Measurements from ENCODE around the gene ACVR1. TPM values are rescaled to one million over a fixed set of nuclear protein-coding genes. Genes with fewer than 3 reads are reported as not detected.
"Not testable (repeated sequence)": the region's sequence is repeated elsewhere in the genome, so short reads cannot be mapped to it uniquely, and the experiment has no call there.

ACVR1 gene
- total RNA-seq, 2 experiments from 2014 or later: 26.0 to 29.6 TPM

- Mint-ChIP-seq H3K4me3 (no peak overlapping the region), H3K27ac (no peak overlapping the region), H3K9me3 (peaks cover 14% of the 10 kb centered on the region), H3K4me1 (peaks cover 10% of the 10 kb centered on the region), H3K36me3 (ENCODE audit: low read depth) (peaks cover 88% of the 10 kb centered on the region), H3K27me3 (no peaks in the 10 kb centered on the region)
- CTCF ChIA-PET: no interaction called here
- no peak for DNase-seq
- POLR2A ChIA-PET: no interaction called here
Observed at GRCh38 chr2:157732596-157732995, 143.5 kb downstream of the ACVR1 start.

- Mint-ChIP-seq H3K4me1 (no peaks in the 10 kb centered on the region), H3K36me3 (ENCODE audit: low read depth) (peaks cover 77% of the 10 kb centered on the region), H3K27me3 (no peaks in the 10 kb centered on the region), H3K9me3 (peaks cover 30% of the 10 kb centered on the region), H3K4me3 (no peak overlapping the region), H3K27ac (no peak overlapping the region)
- ChIA-PET POLR2A (no interaction called here), CTCF (no interaction called here)
- DNase-seq: no peak
Observed at GRCh38 chr2:157727693-157728092, 148.4 kb downstream of the ACVR1 start.

GRCh38 chr2:157726946-157727345 lies 149.2 kb downstream of the ACVR1 start:
- CTCF ChIA-PET: no interaction called here
- Mint-ChIP-seq H3K36me3 (ENCODE audit: low read depth) (peaks cover 77% of the 10 kb centered on the region), H3K27ac (no peak overlapping the region), H3K27me3 (no peaks in the 10 kb centered on the region), H3K4me3 (no peak overlapping the region), H3K4me1 (no peaks in the 10 kb centered on the region), H3K9me3 (peaks cover 33% of the 10 kb centered on the region)
- POLR2A ChIA-PET: no interaction called here
- no peak for DNase-seq

GRCh38 chr2:157725846-157726245 lies 150.3 kb downstream of the ACVR1 start:
- ChIA-PET POLR2A (interaction anchor here (0.6 kb wide), 1 partner anchor 13 kb away, joined by 7 read pairs; no protein-coding TSS in a partner anchor), CTCF (interaction anchor here (0.6 kb wide), 1 partner anchor 249 kb away, joined by 3 read pairs; no protein-coding TSS in a partner anchor)
- H3K9me3 Mint-ChIP-seq: peaks cover 33% of the 10 kb centered on the region
- no peak for DNase-seq
- H3K4me1 Mint-ChIP-seq: no peaks in the 10 kb centered on the region
- no peak overlapping the region for H3K27ac Mint-ChIP-seq
- H3K4me3 Mint-ChIP-seq: no peak overlapping the region
- H3K27me3 Mint-ChIP-seq: no peaks in the 10 kb centered on the region
- H3K36me3 Mint-ChIP-seq (ENCODE audit: low read depth): peaks cover 69% of the 10 kb centered on the region

GRCh38 chr2:157722580-157723234 lies 153.4 kb downstream of the ACVR1 start:
- CTCF ChIA-PET: no interaction called here

GRCh38 chr2:157720504-157720903 lies 155.6 kb downstream of the ACVR1 start:
- ChIA-PET CTCF (no interaction called here), POLR2A (no interaction called here)
- Mint-ChIP-seq H3K9me3 (peaks cover 22% of the 10 kb centered on the region), H3K4me3 (no peak overlapping the region), H3K27ac (no peak overlapping the region), H3K27me3 (no peaks in the 10 kb centered on the region), H3K36me3 (ENCODE audit: low read depth) (peaks cover 49% of the 10 kb centered on the region), H3K4me1 (no peaks in the 10 kb centered on the region)
- no peak for DNase-seq

More at GRCh38 chr2:157722580-157723234, 153.4 kb downstream of the ACVR1 start:
- H3K36me3 Mint-ChIP-seq (ENCODE audit: low read depth): peaks cover 55% of the 10 kb centered on the region
- H3K4me1 Mint-ChIP-seq: no peaks in the 10 kb centered on the region
- peaks cover 27% of the 10 kb centered on the region for H3K9me3 Mint-ChIP-seq
- H3K27me3 Mint-ChIP-seq: no peaks in the 10 kb centered on the region
- POLR2A ChIA-PET: no interaction called here
- no peak overlapping the region for H3K27ac Mint-ChIP-seq
- no peak for DNase-seq
- H3K4me3 Mint-ChIP-seq: no peak overlapping the region

GRCh38 chr2:157704653-157705052 lies 171.5 kb downstream of the ACVR1 start:
- H3K27me3 Mint-ChIP-seq; DNase-seq; H3K4me1 Mint-ChIP-seq; POLR2A ChIA-PET; H3K36me3 Mint-ChIP-seq (ENCODE audit: low read depth); H3K4me3 Mint-ChIP-seq; H3K27ac Mint-ChIP-seq: not testable (repeated sequence)
- CTCF ChIA-PET: interaction anchor here (0.9 to 1.1 kb wide), 2 partner anchors 36 to 512 kb away, joined by 3 read pairs; no protein-coding TSS in a partner anchor
- peaks cover 22% of the 10 kb centered on the region for H3K9me3 Mint-ChIP-seq

- peaks cover 22% of the 10 kb centered on the region for H3K9me3 Mint-ChIP-seq
- POLR2A ChIA-PET; H3K36me3 Mint-ChIP-seq (ENCODE audit: low read depth); H3K4me1 Mint-ChIP-seq; H3K27ac Mint-ChIP-seq; DNase-seq; H3K4me3 Mint-ChIP-seq; CTCF ChIA-PET; H3K27me3 Mint-ChIP-seq: not testable (repeated sequence)
Observed at GRCh38 chr2:157704148-157704547, 172.0 kb downstream of the ACVR1 start.

- H3K4me1 Mint-ChIP-seq: no peaks in the 10 kb centered on the region
- H3K4me3 Mint-ChIP-seq: no peak overlapping the region
- POLR2A ChIA-PET: no interaction called here
- H3K27ac Mint-ChIP-seq: no peak overlapping the region
- no peak for DNase-seq
- CTCF ChIA-PET: interaction anchor here (1.1 kb wide), 1 partner anchor 16 kb away, joined by 3 read pairs; no protein-coding TSS in a partner anchor
- H3K36me3 Mint-ChIP-seq (ENCODE audit: low read depth): peaks cover 3% of the 10 kb centered on the region
- peaks cover 17% of the 10 kb centered on the region for H3K9me3 Mint-ChIP-seq
- no peaks in the 10 kb centered on the region for H3K27me3 Mint-ChIP-seq
Observed at GRCh38 chr2:157699806-157700205, 176.3 kb downstream of the ACVR1 start.

GRCh38 chr2:157699009-157699408 lies 177.1 kb downstream of the ACVR1 start:
- no peak for DNase-seq
- Mint-ChIP-seq H3K27ac (no peak overlapping the region), H3K4me1 (no peaks in the 10 kb centered on the region), H3K9me3 (peaks cover 17% of the 10 kb centered on the region), H3K27me3 (no peaks in the 10 kb centered on the region), H3K4me3 (no peak overlapping the region), H3K36me3 (ENCODE audit: low read depth) (peaks cover 3% of the 10 kb centered on the region)
- ChIA-PET POLR2A (interaction anchor here (0.7 kb wide), 1 partner anchor 32 kb away, joined by 4 read pairs; no protein-coding TSS in a partner anchor), CTCF (interaction anchor here (1.1 kb wide), 1 partner anchor 16 kb away, joined by 3 read pairs; no protein-coding TSS in a partner anchor)

GRCh38 chr2:157698430-157698829 lies 177.7 kb downstream of the ACVR1 start:
- peaks cover 3% of the 10 kb centered on the region for H3K36me3 Mint-ChIP-seq (ENCODE audit: low read depth)
- ChIA-PET CTCF (interaction anchor here (1.0 kb wide), 1 partner anchor 42 kb away, joined by 3 read pairs; no protein-coding TSS in a partner anchor), POLR2A (interaction anchor here (0.7 kb wide), 1 partner anchor 32 kb away, joined by 4 read pairs; no protein-coding TSS in a partner anchor)
- H3K9me3 Mint-ChIP-seq: peaks cover 17% of the 10 kb centered on the region
- no peaks in the 10 kb centered on the region for H3K27me3 Mint-ChIP-seq
- no peak overlapping the region for H3K4me3 Mint-ChIP-seq
- H3K27ac Mint-ChIP-seq: no peak overlapping the region
- DNase-seq: no peak
- no peaks in the 10 kb centered on the region for H3K4me1 Mint-ChIP-seq

GRCh38 chr2:157696036-157696435 lies 180.1 kb downstream of the ACVR1 start:
- H3K4me3 Mint-ChIP-seq: no peak overlapping the region
- POLR2A ChIA-PET: no interaction called here
- no peaks in the 10 kb centered on the region for H3K4me1 Mint-ChIP-seq
- DNase-seq: no peak
- CTCF ChIA-PET: interaction anchor here (0.6 kb wide), 1 partner anchor 74 kb away, joined by 3 read pairs; no protein-coding TSS in a partner anchor
- H3K27ac Mint-ChIP-seq: no peak overlapping the region
- H3K36me3 Mint-ChIP-seq (ENCODE audit: low read depth): no peaks in the 10 kb centered on the region
- peaks cover 13% of the 10 kb centered on the region for H3K9me3 Mint-ChIP-seq
- H3K27me3 Mint-ChIP-seq: no peaks in the 10 kb centered on the region

GRCh38 chr2:157692768-157693167 lies 183.4 kb downstream of the ACVR1 start:
- ChIA-PET CTCF (no interaction called here), POLR2A (no interaction called here)
- Mint-ChIP-seq H3K27me3 (no peaks in the 10 kb centered on the region), H3K36me3 (ENCODE audit: low read depth) (no peaks in the 10 kb centered on the region), H3K4me3 (no peak overlapping the region), H3K27ac (no peak overlapping the region), H3K9me3 (peaks cover 2% of the 10 kb centered on the region), H3K4me1 (no peaks in the 10 kb centered on the region)
- DNase-seq: no peak
